IMR-90 (cell line): Measurements from ENCODE around the gene ATF1. TPM values are rescaled to one million over a fixed set of nuclear protein-coding genes. Genes with fewer than 3 reads are reported as not detected.
A peak's percentile ranks its signal among the peaks of the same experiment; 100 is the strongest.

Experiments used
- ATAC-seq: fragments of 200-7000 bp; cut with Tn5 transposase; 2 replicates; pipeline ENCODE4 v1.9.1; 2020; ENCODE audit warnings: low read depth, mild to moderate bottlenecking, moderate library complexity
- BruUV-seq: library from RNA; stranded (reverse); fragments of 400-500 nt; replicated peaks from 2 replicates; lab custom pipeline; 2021; lab: Mats Ljungman, UMichigan
- CTCF ChIA-PET: fragments of 300-600 bp; formaldehyde crosslinking; extraction: SDS; loops from one replicate; lab custom pipeline; 2021; ENCODE audit warnings: antibody characterized with exemption; lab: Yijun Ruan, JAX
- POLR2A ChIA-PET: fragments of 300-600 bp; sonication (Branson Sonifier 250); formaldehyde crosslinking; loops from one replicate; lab custom pipeline; 2022; ENCODE audit warnings: antibody characterized with exemption; ENCODE audit not compliant: unreplicated experiment; lab: Charles Lee
- DNase-seq: peaks from one replicate; pipeline ENCODE4 v3.0.0; 2013
- H2AFZ ChIP-seq: replicated peaks from 2 replicates; pipeline ENCODE3; 2013; ENCODE audit warnings: low read length, mild to moderate bottlenecking; ENCODE audit not compliant: poor library complexity
- H2AK5ac ChIP-seq: 2 replicates; pipeline ENCODE4 v1.6.1; 2013; ENCODE audit warnings: low read depth, low read length, inconsistent platforms
- H2AK9ac ChIP-seq: replicated peaks from 2 replicates; pipeline ENCODE3; 2013; ENCODE audit warnings: mild to moderate bottlenecking, low read depth, low read length, moderate library complexity; ENCODE audit not compliant: poor library complexity
- H2BK120ac ChIP-seq: 2 replicates; pipeline ENCODE4 v1.6.1; 2013; ENCODE audit warnings: low read depth, low read length, inconsistent platforms
- H2BK15ac ChIP-seq: 3 replicates; pipeline ENCODE4 v1.6.1; 2013; ENCODE audit warnings: low read depth, low read length, inconsistent platforms
- H2BK20ac ChIP-seq: 2 replicates; pipeline ENCODE4 v1.6.1; 2013; ENCODE audit warnings: low read depth, mild to moderate bottlenecking, inconsistent platforms, low read length, moderate library complexity
- H2BK5ac ChIP-seq: 2 replicates; pipeline ENCODE4 v1.6.1; 2013; ENCODE audit warnings: mild to moderate bottlenecking, low read depth, low read length, inconsistent platforms; ENCODE audit not compliant: poor library complexity, severe bottlenecking
- H3K14ac ChIP-seq: replicated peaks from 2 replicates; pipeline ENCODE4 v1.6.1; 2013; ENCODE audit warnings: low read depth, low read length, inconsistent platforms
- H3K18ac ChIP-seq: 2 replicates; pipeline ENCODE4 v1.6.1; 2013; ENCODE audit warnings: low read depth, low read length, control low read depth
- H3K23ac ChIP-seq: 2 replicates; pipeline ENCODE4 v1.6.1; 2013; ENCODE audit warnings: low read depth, low read length, inconsistent platforms
- H3K27ac ChIP-seq: 2 replicates; pipeline ENCODE4 v1.5.1; 2013; ENCODE audit warnings: mild to moderate bottlenecking, control low read depth, low read length; ENCODE audit not compliant: insufficient read depth
- H3K27me3 ChIP-seq: 2 replicates; pipeline ENCODE4 v1.6.1; 2013; ENCODE audit warnings: low read length; ENCODE audit not compliant: control insufficient read depth, insufficient read depth
- H3K36me3 ChIP-seq: 2 replicates; pipeline ENCODE4 v1.6.1; 2013; ENCODE audit warnings: low read length, mixed read lengths; ENCODE audit not compliant: control insufficient read depth, insufficient read depth
- H3K4ac ChIP-seq: 2 replicates; pipeline ENCODE4 v1.6.1; 2013; ENCODE audit warnings: low read depth, low read length, inconsistent platforms
- H3K4me1 ChIP-seq: 2 replicates; pipeline ENCODE4 v1.6.1; 2013; ENCODE audit warnings: low read length, mixed read lengths; ENCODE audit not compliant: control insufficient read depth, insufficient read depth
- H3K4me2 ChIP-seq: 2 replicates; pipeline ENCODE4 v1.6.1; 2013; ENCODE audit warnings: low read depth, mild to moderate bottlenecking, control low read depth, low read length, moderate library complexity
- H3K4me3 ChIP-seq: 2 replicates; pipeline ENCODE4 v1.5.1; 2013; ENCODE audit warnings: low read depth, mild to moderate bottlenecking, control low read depth, low read length, moderate library complexity; ENCODE audit not compliant: insufficient read depth
- H3K56ac ChIP-seq: 2 replicates; pipeline ENCODE4 v1.6.1; 2013; ENCODE audit warnings: low read length, inconsistent platforms; ENCODE audit not compliant: insufficient read depth; ENCODE audit errors: extremely low read depth
- H3K79me1 ChIP-seq, 2 experiments: 2 replicates each; pipeline ENCODE4 v1.6.1; 2013; ENCODE audit warnings: low read length in 2 of 2, inconsistent platforms in 1 of 2, low read depth in 1 of 2
- H3K9ac ChIP-seq: 2 replicates; pipeline ENCODE4 v1.6.1; 2013; ENCODE audit warnings: low read depth, low read length, control low read depth
- H3K9me1 ChIP-seq: 2 replicates; pipeline ENCODE4 v1.6.1; 2013; ENCODE audit warnings: low read length, inconsistent platforms; ENCODE audit not compliant: insufficient read depth
- H3K9me3 ChIP-seq: 2 replicates; pipeline ENCODE4 v1.6.1; 2013; ENCODE audit warnings: low read length; ENCODE audit not compliant: control insufficient read depth, insufficient read depth
- H4K20me1 ChIP-seq: 2 replicates; pipeline ENCODE4 v1.6.1; 2013; ENCODE audit warnings: low read length, inconsistent platforms; ENCODE audit not compliant: insufficient read depth
- H4K5ac ChIP-seq: 2 replicates; pipeline ENCODE4 v1.6.1; 2013; ENCODE audit warnings: mild to moderate bottlenecking, low read depth, low read length, control low read depth
- H4K8ac ChIP-seq, 2 experiments: 2 replicates each; pipeline ENCODE4 v1.6.1; 2013; ENCODE audit warnings: low read depth in 2 of 2, low read length in 2 of 2, control low read depth in 1 of 2, inconsistent platforms in 1 of 2
- H4K91ac ChIP-seq: 2 replicates; pipeline ENCODE4 v1.6.1; 2013; ENCODE audit warnings: low read depth, low read length, inconsistent platforms; ENCODE audit not compliant: insufficient read depth
- CHD1 ChIP-seq: IDR thresholded peaks from 2 replicates; pipeline ENCODE4 v1.6.1; 2012; ENCODE audit warnings: low read depth, low read length, improper control_type of control experiment
- FOS ChIP-seq: fragments of 150-350 bp; IDR thresholded peaks from 2 replicates; pipeline ENCODE4 v1.6.1; 2016; ENCODE audit warnings: low read depth, low read length
- RAD21 ChIP-seq: IDR thresholded peaks from 2 replicates; pipeline ENCODE4 v1.6.1; 2012; ENCODE audit warnings: low read length, improper control_type of control experiment
- RCOR1 ChIP-seq: IDR thresholded peaks from 2 replicates; pipeline ENCODE4 v1.6.1; 2012; ENCODE audit warnings: mild to moderate bottlenecking, low read length, improper control_type of control experiment; ENCODE audit not compliant: insufficient replicate concordance
- RFX5 ChIP-seq: IDR thresholded peaks from 2 replicates; pipeline ENCODE4 v1.8.0; 2012; ENCODE audit warnings: low read depth, mild to moderate bottlenecking, low read length, moderate library complexity
- SMC3 ChIP-seq: fragments of 150-350 bp; IDR thresholded peaks from 2 replicates; pipeline ENCODE4 v1.6.1; 2016; ENCODE audit warnings: low read depth, mild to moderate bottlenecking, antibody characterized with exemption, low read length, moderate library complexity
- WGBS, 2 experiments: methylation state at CpG; one replicate each; pipeline versions ENCODE4 v1.1.5 to v1.1.7; 2013; ENCODE audit warnings: missing lambda C conversion rate in 2 of 2; ENCODE audit not compliant: insufficient read length in 1 of 2; ENCODE audit errors: extremely low coverage in 2 of 2; 5-methylcytosine and 5-hydroxymethylcytosine counted together
- dilution Hi-C: fragments of 300-500 bp; cut with HindIII; formaldehyde crosslinking; loops from one replicate; pipeline ENCODE4 v1.14.3; 2018; ENCODE audit warnings: low sequenced_read_pairs; ENCODE audit not compliant: unreplicated experiment
- in situ Hi-C: fragments of 300-500 bp; cut with MboI; formaldehyde crosslinking; loops from 3 replicates; pipeline ENCODE4 v1.14.3; 2019; ENCODE audit warnings: low sequenced_read_pairs, inconsistent platforms, mixed read lengths
- intact Hi-C: fragments of 100-400 bp; cut with micrococcal nuclease; formaldehyde crosslinking; loops from 2 replicates; pipeline ENCODE4 v1.10.0; 2022
- polyA plus RNA-seq, 3 experiments: library from polyadenylated mRNA; depleted of rRNA; stranded (reverse); fragments of >200 nt; gene quantifications; 2 replicates each; pipeline ENCODE4 v1.2.3, GENCODE V29; 2012; ENCODE audit warnings: low replicate concordance in 1 of 3
- total RNA-seq: library from RNA; depleted of rRNA; stranded (reverse); fragments of >200 nt; gene quantifications from 2 replicates; pipeline ENCODE4 v1.2.3, GENCODE V29; 2012
- TF ChIP-seq, protein P1 (sequence below): fragments of 150-350 bp; IDR thresholded peaks from 2 replicates; pipeline ENCODE4 v1.6.1; 2016; ENCODE audit warnings: low read depth, mild to moderate bottlenecking, low read length, moderate library complexity, borderline replicate concordance

The ATF1 gene
- total and polyA plus RNA-seq, 2 of the 4 experiments (the other 2 are of a cell fraction): 20.6 to 24.0 TPM

DNA sequence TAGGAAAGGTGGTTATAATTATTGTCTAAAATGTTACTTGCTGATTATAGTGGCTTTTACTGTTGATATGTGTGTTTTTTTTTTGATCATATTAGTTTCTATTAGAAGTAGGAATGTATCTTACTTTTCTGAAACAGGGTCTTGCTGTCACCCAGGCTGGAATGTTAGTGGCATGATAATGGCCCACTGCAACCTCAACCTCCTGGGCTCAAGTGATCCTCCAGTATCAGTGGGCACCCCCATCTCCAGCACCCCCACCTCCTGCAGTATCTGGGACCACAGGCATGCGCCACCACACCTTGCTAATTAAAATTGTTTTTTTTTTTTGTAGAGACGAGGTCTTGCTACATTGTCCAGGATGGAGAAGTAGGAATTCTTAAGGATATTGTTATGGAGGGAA, 11.3 kb downstream of the ATF1 start:
- Histone ChIP-seq H3K27me3 (no peaks in the 10 kb centered on the region), H2BK15ac (no peak overlapping the region), H2BK5ac (no peak overlapping the region), H3K9ac (no peak overlapping the region), H2AFZ (no peak overlapping the region), H3K14ac (no peak overlapping the region), H3K56ac (no peak overlapping the region), H3K9me1 (peaks cover 3% of the 10 kb centered on the region; the same call in 1 of the 2 replicates), H3K4me1 (0 out of 2 replicates have a peak, but pooled peaks cover 3% of the 10 kb centered on the region), H3K9me3 (no peaks in the 10 kb centered on the region), H2BK120ac (no peak overlapping the region), H3K4me2 (no peak overlapping the region), H3K27ac (no peak overlapping the region), H4K91ac (no peak overlapping the region), H3K79me1 (peaks cover 40 to 74% of the 10 kb centered on the region in 2 experiments), H3K4ac (no peak overlapping the region), H3K36me3 (peaks cover 2% of the 10 kb centered on the region), H3K18ac (no peak overlapping the region), H4K5ac (no peak overlapping the region), H3K23ac (peak overlapping the region; percentile 42; the same call in 1 of the 2 replicates), H2BK20ac (no peak overlapping the region), H3K4me3 (no peak overlapping the region), H2AK5ac (no peak overlapping the region), H4K8ac (no peak overlapping the region), H2AK9ac (no peak overlapping the region), H4K20me1 (peaks cover 3% of the 10 kb centered on the region)
- intact Hi-C loops: no loop called here
- BruUV-seq: no TSS peak
- no CpG with 5 or more reads among the region's 2 CpGs for WGBS, 2 experiments
- POLR2A ChIA-PET: no interaction called here
- DNase-seq: no peak
- in situ Hi-C loops: no loop called here
- TF ChIP-seq RCOR1 (no peak), FOS (no peak), RFX5 (no peak), CHD1 (no peak), RAD21 (no peak), SMC3 (no peak)
- TF ChIP-seq, protein P1, sequence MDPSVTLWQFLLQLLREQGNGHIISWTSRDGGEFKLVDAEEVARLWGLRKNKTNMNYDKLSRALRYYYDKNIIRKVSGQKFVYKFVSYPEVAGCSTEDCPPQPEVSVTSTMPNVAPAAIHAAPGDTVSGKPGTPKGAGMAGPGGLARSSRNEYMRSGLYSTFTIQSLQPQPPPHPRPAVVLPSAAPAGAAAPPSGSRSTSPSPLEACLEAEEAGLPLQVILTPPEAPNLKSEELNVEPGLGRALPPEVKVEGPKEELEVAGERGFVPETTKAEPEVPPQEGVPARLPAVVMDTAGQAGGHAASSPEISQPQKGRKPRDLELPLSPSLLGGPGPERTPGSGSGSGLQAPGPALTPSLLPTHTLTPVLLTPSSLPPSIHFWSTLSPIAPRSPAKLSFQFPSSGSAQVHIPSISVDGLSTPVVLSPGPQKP: no peak
- CTCF ChIA-PET: no interaction called here
- ATAC-seq: no peak
- dilution Hi-C loops: no loop called here
